Skeletal muscle satellite cell (primary cell): Measurements from ENCODE around the gene SLC35F1.

Experiments used
- H3K27me3 ChIP-seq: 2 replicates; pipeline ENCODE4 v1.7.0; 2013; ENCODE audit warnings: low read length; ENCODE audit not compliant: control insufficient read depth, insufficient read depth
- H3K36me3 ChIP-seq: 2 replicates; pipeline ENCODE4 v1.7.0; 2013; ENCODE audit warnings: mild to moderate bottlenecking, control low read depth, low read length; ENCODE audit not compliant: insufficient read depth
- H3K4me1 ChIP-seq: 2 replicates; pipeline ENCODE4 v1.7.0; 2013; ENCODE audit warnings: low read length; ENCODE audit not compliant: control insufficient read depth, insufficient read depth
- H3K4me2 ChIP-seq: 2 replicates; pipeline ENCODE4 v1.7.0; 2013; ENCODE audit warnings: mild to moderate bottlenecking, low read length
- H3K4me3 ChIP-seq: 2 replicates; pipeline ENCODE4 v1.7.0; 2013; ENCODE audit warnings: low read length
- H3K9ac ChIP-seq: 2 replicates; pipeline ENCODE4 v1.7.0; 2013; ENCODE audit warnings: mild to moderate bottlenecking, low read depth, low read length, moderate library complexity
- H3K9me3 ChIP-seq: replicated peaks from 2 replicates; pipeline ENCODE4 v1.7.0; 2013; ENCODE audit warnings: mild to moderate bottlenecking, control low read depth, low read length

The SLC35F1 gene

GRCh38 chr6:117929501-117929900 lies 22.4 kb downstream of the SLC35F1 start:
- no peak overlapping the region for H3K4me2 ChIP-seq
- no peaks in the 10 kb centered on the region for H3K4me1 ChIP-seq
- H3K9me3 ChIP-seq, result no peaks in the 10 kb centered on the region
- H3K27me3 ChIP-seq, result no peaks in the 10 kb centered on the region
- H3K4me3 ChIP-seq, result no peak overlapping the region
- no peak overlapping the region for H3K9ac ChIP-seq
- no peaks in the 10 kb centered on the region for H3K36me3 ChIP-seq

- Histone ChIP-seq H3K4me3 (no peak overlapping the region), H3K4me2 (no peak overlapping the region), H3K9me3 (no peaks in the 10 kb centered on the region), H3K27me3 (no peaks in the 10 kb centered on the region), H3K36me3 (no peaks in the 10 kb centered on the region), H3K9ac (no peak overlapping the region), H3K4me1 (no peaks in the 10 kb centered on the region)
Measured at GRCh38 chr6:117930645-117931044, 23.6 kb downstream of the SLC35F1 start.

GRCh38 chr6:117932001-117932400 lies 24.9 kb downstream of the SLC35F1 start:
- H3K36me3 ChIP-seq, result no peaks in the 10 kb centered on the region
- no peaks in the 10 kb centered on the region for H3K9me3 ChIP-seq
- no peak overlapping the region for H3K4me3 ChIP-seq
- no peaks in the 10 kb centered on the region for H3K4me1 ChIP-seq
- no peak overlapping the region for H3K9ac ChIP-seq
- H3K27me3 ChIP-seq, result no peaks in the 10 kb centered on the region
- H3K4me2 ChIP-seq, result no peak overlapping the region

DNA sequence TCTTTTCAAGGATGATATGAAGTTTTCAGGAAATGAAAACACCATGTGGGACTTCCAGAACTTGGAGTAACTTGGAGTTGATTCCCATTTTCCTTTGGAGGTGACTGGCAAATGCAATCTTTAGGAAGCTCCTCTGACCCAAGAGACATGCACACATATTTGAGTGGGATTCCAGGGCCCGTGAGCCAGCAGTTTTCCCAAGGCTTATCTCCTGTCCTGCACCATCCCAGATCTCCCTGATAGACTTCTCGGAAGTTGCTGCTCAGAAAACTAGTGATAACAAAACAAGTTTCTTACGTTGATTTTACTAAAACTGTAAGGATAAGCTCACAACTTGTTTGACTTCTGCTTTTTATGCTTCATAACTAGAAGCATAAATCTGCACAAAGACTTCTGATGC lies 25.6 kb downstream of the SLC35F1 start:
- H3K27me3 ChIP-seq, result no peaks in the 10 kb centered on the region
- H3K9ac ChIP-seq, result no peak overlapping the region
- H3K4me2 ChIP-seq, result no peak overlapping the region
- H3K36me3 ChIP-seq, result no peaks in the 10 kb centered on the region
- H3K4me1 ChIP-seq, result no peaks in the 10 kb centered on the region
- H3K9me3 ChIP-seq, result no peaks in the 10 kb centered on the region
- no peak overlapping the region for H3K4me3 ChIP-seq

DNA sequence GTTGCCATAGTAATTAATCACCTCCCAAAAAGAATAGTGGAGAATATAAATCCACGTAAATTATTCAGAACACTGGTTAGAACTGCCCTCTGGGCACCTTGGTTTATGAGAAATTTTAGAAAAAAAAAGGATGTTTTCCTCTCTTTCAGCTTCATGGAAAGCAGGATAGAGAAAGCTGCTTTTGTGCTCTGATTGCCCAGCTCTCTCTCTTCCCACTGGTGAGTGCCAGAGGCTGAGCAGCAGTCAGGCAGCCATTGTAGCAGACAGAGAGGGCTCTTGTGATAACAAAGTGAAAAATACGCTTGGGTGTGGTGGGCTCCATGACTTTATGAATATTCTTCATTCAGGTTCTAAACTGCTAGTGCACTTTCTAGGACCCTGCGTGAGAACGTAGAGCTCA lies 26.4 kb downstream of the SLC35F1 start:
- H3K4me2 ChIP-seq, result no peak overlapping the region
- H3K36me3 ChIP-seq, result no peaks in the 10 kb centered on the region
- no peaks in the 10 kb centered on the region for H3K27me3 ChIP-seq
- no peaks in the 10 kb centered on the region for H3K4me1 ChIP-seq
- H3K4me3 ChIP-seq, result no peak overlapping the region
- H3K9me3 ChIP-seq, result no peaks in the 10 kb centered on the region
- H3K9ac ChIP-seq, result no peak overlapping the region

DNA sequence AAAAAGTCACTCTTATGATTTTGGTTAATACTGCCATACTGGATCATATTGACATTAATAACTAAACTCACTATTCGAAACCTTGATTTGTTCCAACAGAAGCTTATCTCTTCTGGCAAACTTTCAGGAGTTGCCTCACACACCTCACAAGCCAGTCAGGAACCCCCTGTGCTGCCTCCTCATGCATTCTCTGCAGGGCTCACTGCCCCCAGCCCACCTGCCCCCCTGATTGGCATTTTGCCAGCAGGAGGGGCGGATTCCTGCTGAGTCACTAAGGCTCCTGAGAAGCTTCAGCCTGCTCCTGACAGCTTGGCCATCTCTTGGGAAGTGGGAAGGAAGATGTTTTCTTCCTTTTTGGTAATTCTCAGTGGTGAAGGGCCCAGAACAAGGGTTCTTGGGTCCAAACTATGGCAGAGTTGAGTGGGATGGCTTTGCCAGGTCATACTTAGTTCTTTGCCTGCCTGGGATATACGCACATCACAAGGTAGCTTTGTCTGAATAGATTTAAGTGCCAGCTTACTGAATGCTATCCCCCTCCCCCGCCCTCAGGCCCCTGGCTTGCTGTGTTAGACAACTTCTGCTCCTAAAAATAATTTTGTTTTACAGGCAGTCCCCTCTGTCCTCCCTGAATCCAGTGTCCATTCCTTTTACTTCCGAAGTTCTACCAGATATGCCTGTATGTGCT lies 31.4 kb downstream of the SLC35F1 start:
- Histone ChIP-seq H3K36me3 (no peaks in the 10 kb centered on the region), H3K9ac (no peak overlapping the region), H3K4me2 (no peak overlapping the region), H3K27me3 (no peaks in the 10 kb centered on the region), H3K4me1 (no peaks in the 10 kb centered on the region), H3K4me3 (no peak overlapping the region), H3K9me3 (no peaks in the 10 kb centered on the region)

- Histone ChIP-seq H3K4me1 (no peaks in the 10 kb centered on the region), H3K36me3 (no peaks in the 10 kb centered on the region), H3K27me3 (no peaks in the 10 kb centered on the region), H3K9me3 (no peaks in the 10 kb centered on the region), H3K4me3 (no peak overlapping the region), H3K4me2 (no peak overlapping the region), H3K9ac (no peak overlapping the region)
Measured at GRCh38 chr6:117947234-117947633, 40.2 kb downstream of the SLC35F1 start.

GRCh38 chr6:117951783-117952182 lies 44.7 kb downstream of the SLC35F1 start:
- no peak overlapping the region for H3K4me2 ChIP-seq
- H3K4me1 ChIP-seq, result no peaks in the 10 kb centered on the region
- no peaks in the 10 kb centered on the region for H3K9me3 ChIP-seq
- H3K27me3 ChIP-seq, result no peaks in the 10 kb centered on the region
- no peak overlapping the region for H3K4me3 ChIP-seq
- no peaks in the 10 kb centered on the region for H3K36me3 ChIP-seq
- no peak overlapping the region for H3K9ac ChIP-seq

GRCh38 chr6:117955684-117956256 lies 48.7 kb downstream of the SLC35F1 start:
- Histone ChIP-seq H3K27me3 (no peaks in the 10 kb centered on the region), H3K9me3 (no peaks in the 10 kb centered on the region), H3K36me3 (no peaks in the 10 kb centered on the region), H3K4me3 (no peak overlapping the region), H3K4me1 (no peaks in the 10 kb centered on the region), H3K4me2 (no peak overlapping the region), H3K9ac (no peak overlapping the region)

DNA sequence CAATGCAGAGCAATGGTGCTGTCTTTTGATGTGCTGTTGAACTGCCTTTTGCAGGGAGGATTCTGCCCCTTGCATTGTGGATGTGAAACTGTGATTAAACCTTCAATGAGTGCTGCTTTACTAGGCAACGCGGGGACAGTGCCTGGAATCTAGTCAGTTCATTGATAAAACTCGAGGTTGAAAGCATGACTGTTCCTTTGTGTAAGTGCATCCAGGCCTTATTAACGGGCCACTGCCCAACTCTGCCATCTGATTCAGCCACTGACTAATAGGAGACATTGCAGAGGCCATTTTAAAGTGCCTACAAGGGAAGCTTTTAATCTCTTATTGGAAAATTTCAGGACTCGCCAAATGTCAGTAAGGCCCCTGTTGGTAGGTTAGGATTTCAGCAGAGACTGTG lies 49.3 kb downstream of the SLC35F1 start:
- H3K9me3 ChIP-seq, result no peaks in the 10 kb centered on the region
- H3K9ac ChIP-seq, result no peak overlapping the region
- no peaks in the 10 kb centered on the region for H3K27me3 ChIP-seq
- no peaks in the 10 kb centered on the region for H3K4me1 ChIP-seq
- no peaks in the 10 kb centered on the region for H3K36me3 ChIP-seq
- H3K4me2 ChIP-seq, result no peak overlapping the region
- H3K4me3 ChIP-seq, result no peak overlapping the region

DNA sequence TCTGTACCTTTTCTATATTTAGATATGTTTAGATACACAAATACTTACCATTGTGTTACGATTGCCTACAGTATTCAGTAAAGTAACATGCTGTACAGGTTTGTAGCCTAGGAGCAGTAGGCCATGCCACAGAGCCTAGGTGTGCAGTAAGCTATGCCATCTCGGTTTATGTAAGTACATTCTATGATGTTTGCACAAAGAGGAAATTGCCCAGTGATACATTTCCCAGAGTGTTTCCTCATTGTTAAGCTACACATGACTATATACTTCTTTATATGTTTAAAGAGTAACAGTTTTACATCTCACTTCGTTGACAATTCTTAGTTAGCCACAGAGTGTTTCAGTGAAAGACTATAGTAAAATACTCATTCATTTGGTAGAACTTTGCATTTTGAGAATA lies 51.5 kb downstream of the SLC35F1 start:
- Histone ChIP-seq H3K36me3 (no peaks in the 10 kb centered on the region), H3K27me3 (no peaks in the 10 kb centered on the region), H3K4me2 (no peak overlapping the region), H3K9me3 (no peaks in the 10 kb centered on the region), H3K9ac (no peak overlapping the region), H3K4me1 (no peaks in the 10 kb centered on the region), H3K4me3 (no peak overlapping the region)

DNA sequence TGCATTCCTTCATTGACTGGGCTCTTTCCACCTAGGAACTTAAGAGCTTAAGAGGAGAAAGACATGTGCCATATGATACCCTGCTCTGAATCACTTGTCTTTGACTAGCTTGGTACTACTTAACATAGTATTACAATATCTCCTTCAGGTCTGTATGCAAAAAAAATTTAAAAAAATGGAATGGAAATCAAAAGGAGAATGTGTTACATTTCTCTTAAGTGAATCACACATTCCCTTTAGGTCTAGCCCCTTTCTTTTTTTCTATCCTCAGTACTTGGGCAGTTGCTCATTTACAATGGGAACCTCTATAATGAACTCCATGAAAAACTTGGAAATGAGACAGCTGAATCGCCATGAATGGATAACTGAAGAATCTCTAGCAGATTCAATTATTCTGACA lies 53.8 kb downstream of the SLC35F1 start:
- no peaks in the 10 kb centered on the region for H3K27me3 ChIP-seq
- no peaks in the 10 kb centered on the region for H3K36me3 ChIP-seq
- no peaks in the 10 kb centered on the region for H3K4me1 ChIP-seq
- no peak overlapping the region for H3K9ac ChIP-seq
- H3K4me3 ChIP-seq, result no peak overlapping the region
- H3K9me3 ChIP-seq, result no peaks in the 10 kb centered on the region
- no peak overlapping the region for H3K4me2 ChIP-seq
